ENCODE data around the gene EVA1A.

EVA1A gene

DNA sequence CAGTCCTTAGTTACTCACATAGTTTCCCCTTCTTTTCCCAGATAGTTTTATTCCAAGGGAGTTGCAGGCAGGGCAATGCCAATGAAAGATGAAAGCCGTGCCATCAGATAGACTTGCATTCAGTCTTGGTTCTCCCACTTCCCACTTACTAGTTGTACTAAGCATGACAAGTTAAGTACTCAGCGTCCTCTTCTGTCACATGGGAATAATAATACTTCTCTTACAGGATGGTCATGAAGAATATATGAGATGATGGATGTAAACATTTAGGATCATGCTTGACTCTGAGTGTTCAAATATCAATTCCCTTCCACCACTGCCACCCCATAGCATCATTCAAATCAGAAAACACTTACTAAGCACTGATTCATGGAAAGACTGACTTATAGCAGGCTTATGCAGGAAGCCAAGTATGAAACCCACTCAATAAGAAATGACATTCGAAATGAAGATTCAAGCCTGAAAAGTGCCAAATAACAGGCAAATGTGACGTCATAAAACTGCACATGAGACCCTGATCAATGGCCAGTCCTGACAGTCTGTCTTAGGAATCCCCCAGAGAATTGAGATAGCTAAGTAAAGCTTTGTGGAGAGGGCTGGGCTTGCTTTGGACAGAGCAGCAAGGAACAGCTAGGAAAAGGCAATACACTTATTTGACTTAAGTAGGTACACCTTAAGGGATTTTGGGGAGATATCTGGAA is 11.1 kb upstream of the EVA1A start:
- no peak for DNase-seq (ENCODE audit: extremely low spot score)
- TF ChIP-seq CTCF (IDR thresholded peaks at IDR 0.05; ENCODE audit: control extremely low read depth, extremely low read depth, low read depth, missing control alignments): no peak
- ChIA-PET POLR2A (interaction anchor here (0.6 kb wide), 1 partner anchor 8 kb away, joined by 5 read pairs; no protein-coding TSS in a partner anchor), CTCF (interaction anchor here (1.2 to 2.4 kb wide), 2 partner anchors 12 to 37 kb away, joined by 3 to 9 read pairs; no protein-coding TSS in a partner anchor)

DNA sequence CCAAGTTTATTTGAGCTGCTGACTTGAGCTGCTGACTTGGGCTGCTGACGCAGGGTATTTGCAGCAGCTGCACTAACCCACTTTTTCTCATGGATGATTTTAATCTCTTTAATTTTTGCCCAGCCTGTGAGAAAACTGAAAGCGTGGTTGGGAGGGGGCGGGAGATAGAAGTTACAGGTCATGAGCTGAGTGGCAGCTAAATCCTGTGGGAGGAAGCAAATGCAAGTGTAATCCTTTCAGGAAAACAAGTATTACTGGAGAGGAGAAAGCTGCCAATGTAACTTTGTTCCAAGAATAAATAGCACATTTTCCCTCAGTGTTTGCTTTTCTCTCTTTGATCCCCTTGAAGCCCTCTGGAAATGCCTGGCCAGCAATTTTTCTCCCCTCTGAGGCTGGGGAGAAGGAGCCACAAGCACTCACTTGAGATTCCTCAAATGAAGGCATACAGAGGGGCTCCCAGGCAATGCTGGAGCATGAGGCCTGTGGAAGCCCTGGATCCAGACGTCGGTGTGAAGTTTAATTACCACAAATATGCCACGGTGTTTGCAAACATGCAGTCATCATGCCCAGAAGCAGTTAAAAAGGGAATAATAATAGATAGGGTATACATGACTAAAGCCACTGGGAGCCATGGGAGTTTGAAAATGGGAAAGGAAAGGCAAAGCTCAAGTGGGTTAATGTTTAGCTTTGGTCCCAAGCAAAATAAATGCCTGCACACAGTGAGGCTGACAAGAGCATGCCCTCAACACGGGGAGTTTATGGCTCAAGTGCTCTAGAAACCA is 10.4 kb upstream of the EVA1A start:
- CTCF ChIA-PET: interaction anchor here (1.2 to 1.7 kb wide), 2 partner anchors 10 to 12 kb away, joined by 3 read pairs; partner anchors contain the start of gene EVA1A
- POLR2A ChIA-PET: no interaction called here

GRCh38 chr2:75570024-75570947 is 9.5 kb upstream of the EVA1A start:
- DNase-seq (ENCODE audit: extremely low spot score): no peak
- ChIA-PET CTCF (interaction anchor here (1.7 kb wide), 1 partner anchor 9 kb away, joined by 3 read pairs; the partner anchor contains the start of gene EVA1A), POLR2A (no interaction called here)
- TF ChIP-seq CTCF (IDR thresholded peaks at IDR 0.05; ENCODE audit: control extremely low read depth, extremely low read depth, low read depth, missing control alignments): no peak

More for the DNA sequence above, 10.4 kb upstream of the EVA1A start:
- DNase-seq (ENCODE audit: extremely low spot score): no peak
- no peak for TF ChIP-seq CTCF (IDR thresholded peaks at IDR 0.05; ENCODE audit: control extremely low read depth, extremely low read depth, low read depth, missing control alignments)

DNA sequence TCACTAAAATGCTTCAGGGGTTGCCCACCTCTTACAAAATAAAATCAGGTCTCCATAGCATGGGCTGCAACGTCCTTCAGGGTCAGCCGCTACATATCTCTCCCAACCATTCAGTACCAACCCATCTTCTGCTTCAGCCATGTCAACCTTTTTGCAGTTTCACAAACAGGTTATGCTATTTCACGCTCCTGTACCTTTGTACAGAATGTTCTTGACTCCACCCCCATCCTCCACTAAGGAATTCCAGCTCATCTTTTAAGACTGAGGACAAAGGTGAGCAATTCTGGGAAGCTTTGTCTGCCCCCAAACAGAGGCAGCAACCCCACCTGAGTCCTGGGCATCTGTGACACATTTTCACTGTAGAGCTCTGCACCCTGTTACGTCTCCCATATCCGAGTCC is 8.8 kb upstream of the EVA1A start:
- ChIA-PET CTCF (interaction anchor here (1.7 kb wide), 1 partner anchor 8 kb away, joined by 3 read pairs; the partner anchor contains the start of gene EVA1A), POLR2A (no interaction called here)
- no peak for DNase-seq (ENCODE audit: extremely low spot score)
- TF ChIP-seq CTCF (IDR thresholded peaks at IDR 0.05; ENCODE audit: control extremely low read depth, extremely low read depth, low read depth, missing control alignments): no peak

DNA sequence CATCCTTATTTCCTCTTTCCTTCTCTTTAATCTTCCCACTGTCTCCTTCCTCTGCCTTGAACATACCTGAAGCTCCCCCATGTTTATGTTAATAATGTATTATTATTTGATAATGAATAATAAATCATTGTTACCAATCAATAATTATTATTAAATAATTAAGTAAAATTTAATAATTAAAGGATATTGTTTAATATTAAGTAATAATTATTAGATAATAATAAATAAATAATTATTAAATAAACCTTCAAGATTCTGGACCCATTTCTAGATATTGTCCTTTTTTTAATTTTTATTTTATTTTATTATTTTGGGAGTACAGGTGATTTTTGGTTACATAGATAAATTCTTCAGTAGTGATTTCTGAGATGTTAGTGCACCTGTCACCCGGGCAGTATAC is 7.4 kb upstream of the EVA1A start:
- ChIA-PET CTCF (no interaction called here), POLR2A (no interaction called here)
- TF ChIP-seq CTCF (IDR thresholded peaks at IDR 0.05; ENCODE audit: control extremely low read depth, extremely low read depth, low read depth, missing control alignments): no peak
- no peak for DNase-seq (ENCODE audit: extremely low spot score)

Data from GM10248 (cell line).